Measurements from ENCODE around the gene NDOR1.
"Not testable (repeated sequence)": the region's sequence is repeated elsewhere in the genome, so short reads cannot be mapped to it uniquely, and the experiment has no call there.

Gene NDOR1

DNA sequence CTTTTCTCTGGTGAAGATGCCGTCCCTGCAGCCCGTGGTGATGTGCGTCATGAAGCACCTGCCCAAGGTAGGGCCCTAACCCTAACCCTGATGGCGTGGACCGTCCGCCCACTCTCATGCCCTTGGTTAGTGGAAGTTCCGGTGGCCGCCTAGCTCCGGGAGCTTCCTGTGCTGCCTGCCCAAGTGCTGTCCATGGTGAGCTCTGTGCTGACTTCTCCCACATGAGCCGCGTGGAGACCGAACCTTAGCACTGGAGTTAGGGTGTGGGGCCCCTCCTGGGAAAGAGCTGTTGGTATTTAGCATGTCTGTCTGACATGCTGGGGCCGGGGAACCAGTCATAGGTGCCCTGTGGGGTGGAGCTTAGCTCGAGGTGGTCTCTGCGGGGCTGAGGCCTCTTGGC, 50.9 kb downstream of the NDOR1 start:
- DNase-seq (ENCODE audit: low read depth in 1 of 2, low spot score in 1 of 2) = no peak

DNA sequence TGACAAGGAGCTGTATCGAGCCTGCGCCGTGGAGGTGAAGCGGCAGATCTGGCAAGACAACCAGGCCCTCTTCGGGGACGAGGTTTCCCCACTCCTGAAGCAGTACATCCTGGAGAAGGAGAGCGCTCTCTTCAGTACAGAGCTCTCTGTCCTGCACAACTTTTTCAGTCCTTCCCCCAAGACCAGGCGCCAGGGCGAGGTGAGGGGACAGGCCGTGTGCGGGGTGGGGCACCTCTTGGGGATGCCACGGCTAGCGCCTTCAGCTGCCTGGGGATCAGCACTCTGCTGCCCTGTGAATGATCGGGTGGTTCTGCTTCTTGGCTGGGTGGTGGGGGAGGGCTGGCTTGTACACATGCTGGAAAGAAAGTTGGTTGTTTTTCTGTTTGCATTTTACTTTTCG, 51.4 kb downstream of the NDOR1 start:
- DNase-seq (ENCODE audit: low read depth in 1 of 2, low spot score in 1 of 2) = no peak

DNA sequence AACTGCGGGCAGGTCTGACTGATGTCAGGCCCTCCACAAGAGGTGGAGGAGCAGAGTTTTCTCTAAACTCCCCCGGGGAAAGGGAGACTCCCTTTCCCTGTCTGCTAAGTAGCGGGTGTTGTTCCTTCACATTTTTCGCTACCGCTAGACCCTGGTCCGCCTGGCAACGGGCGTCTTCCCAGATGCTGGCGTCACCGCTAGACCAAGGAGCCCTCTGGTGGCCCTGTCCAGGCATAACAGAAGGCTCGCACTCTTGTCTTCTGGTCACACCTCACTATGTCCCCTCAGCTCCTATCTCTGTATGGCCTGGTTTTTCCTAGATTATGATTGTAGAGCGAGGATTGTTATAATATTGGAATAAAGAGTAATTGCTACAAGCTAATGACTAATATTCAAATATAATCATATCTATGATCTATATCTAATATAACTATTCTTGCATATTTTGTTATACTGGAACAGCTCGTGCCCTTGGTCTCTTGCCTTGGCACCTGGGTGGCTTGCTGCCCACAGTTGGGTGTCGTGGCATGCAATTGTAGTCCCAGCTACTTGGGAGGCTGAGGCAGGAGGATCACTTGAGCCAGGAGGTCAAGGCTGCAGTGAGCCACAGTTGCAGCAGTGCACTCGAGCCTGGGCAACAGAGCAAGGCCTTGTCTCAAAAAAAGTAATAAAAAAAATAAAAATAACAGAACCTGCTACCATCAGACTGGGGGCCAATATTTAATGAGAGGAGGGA, 56.8 kb downstream of the NDOR1 start:
- not testable (repeated sequence) for DNase-seq (ENCODE audit: low read depth in 1 of 2, low spot score in 1 of 2)

DNA sequence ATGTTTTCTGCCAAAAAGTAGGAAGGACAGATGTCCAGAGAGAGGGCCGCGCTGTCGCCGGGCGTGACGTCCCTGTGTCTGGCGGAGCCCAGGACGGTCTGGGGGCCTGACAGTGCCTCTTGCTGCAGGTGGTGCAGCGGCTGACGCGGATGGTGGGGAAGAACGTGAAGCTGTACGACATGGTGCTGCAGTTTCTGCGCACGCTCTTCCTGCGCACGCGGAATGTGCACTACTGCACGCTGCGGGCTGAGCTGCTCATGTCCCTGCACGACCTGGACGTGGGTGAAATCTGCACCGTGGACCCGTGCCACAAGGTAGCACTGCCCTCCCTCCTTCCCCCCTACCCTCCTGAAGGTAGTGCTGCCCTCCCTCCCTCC, 57.4 kb downstream of the NDOR1 start:
- no peak for DNase-seq (ENCODE audit: low read depth in 1 of 2, low spot score in 1 of 2)

DNA sequence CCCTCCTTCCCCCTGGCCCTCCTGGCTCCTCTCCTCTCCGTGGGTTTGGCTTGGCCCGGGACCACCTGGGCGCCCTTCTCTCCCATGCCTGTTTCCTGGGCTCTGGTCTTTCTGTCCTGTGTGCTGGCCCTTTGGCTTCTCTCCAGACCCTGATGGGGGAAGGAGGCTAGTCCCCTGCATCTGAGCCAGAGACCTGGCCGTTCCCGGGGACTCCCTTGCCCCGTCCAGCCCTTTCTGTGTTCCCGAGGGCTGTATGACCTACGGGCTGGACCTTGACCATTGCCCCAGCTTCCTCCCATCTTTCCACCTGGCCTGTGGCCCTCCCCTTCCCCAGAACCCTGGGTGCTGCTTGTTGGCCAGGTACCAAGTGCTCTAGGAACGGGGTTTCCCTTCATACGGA, 58.0 kb downstream of the NDOR1 start:
- no peak for DNase-seq (ENCODE audit: low read depth in 1 of 2, low spot score in 1 of 2)

DNA sequence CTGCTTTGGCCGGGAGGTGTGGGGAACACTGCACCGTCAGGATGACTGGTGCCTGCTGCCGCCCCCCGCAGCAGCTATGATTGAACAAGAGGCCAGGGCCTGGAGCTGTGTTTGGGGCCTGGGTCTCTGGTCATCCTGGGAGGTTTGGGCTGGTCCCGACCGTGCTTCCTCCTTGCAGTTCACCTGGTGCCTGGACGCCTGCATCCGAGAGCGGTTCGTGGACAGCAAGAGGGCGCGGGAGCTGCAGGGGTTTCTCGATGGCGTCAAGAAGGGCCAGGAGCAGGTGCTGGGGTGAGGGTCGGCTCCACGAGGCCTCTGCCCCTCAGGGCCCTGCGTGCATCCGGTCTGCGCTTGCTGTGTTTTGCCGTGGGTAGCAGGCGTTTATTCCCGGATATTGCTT, 58.6 kb downstream of the NDOR1 start:
- no peak for DNase-seq (ENCODE audit: low read depth in 1 of 2, low spot score in 1 of 2)

DNA sequence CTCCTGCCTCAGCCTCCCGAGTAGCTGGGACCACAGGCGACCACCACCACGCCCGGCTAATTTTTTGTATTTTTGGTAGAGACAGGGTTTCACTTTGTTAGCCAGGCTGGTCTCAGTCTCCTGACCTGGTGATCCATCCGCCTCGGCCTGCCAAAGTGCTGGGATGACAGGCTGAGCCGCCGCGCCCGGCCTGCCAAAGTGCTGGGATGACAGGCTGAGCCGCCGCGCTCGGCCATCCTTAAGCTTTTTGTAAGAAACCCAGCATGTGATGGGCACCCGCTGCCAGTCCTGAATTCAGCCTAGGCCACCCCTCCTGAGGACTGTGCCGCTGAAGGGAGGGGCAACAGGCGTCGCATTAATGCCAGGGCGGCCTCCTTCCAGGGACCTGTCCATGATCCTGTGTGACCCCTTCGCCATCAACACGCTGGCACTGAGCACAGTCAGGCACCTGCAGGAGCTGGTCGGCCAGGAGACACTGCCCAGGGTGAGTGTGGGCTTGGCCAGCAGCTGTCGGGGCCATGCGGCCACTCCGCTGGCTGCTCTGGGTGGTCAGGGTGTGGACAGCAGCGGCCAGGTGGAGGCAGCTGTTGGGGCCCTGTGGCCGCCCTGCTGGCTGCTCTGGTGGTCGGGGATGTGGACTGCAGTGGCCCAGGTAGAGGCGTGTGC, 60.1 kb downstream of the NDOR1 start:
- DNase-seq (ENCODE audit: low read depth in 1 of 2, low spot score in 1 of 2) = no peak

DNA sequence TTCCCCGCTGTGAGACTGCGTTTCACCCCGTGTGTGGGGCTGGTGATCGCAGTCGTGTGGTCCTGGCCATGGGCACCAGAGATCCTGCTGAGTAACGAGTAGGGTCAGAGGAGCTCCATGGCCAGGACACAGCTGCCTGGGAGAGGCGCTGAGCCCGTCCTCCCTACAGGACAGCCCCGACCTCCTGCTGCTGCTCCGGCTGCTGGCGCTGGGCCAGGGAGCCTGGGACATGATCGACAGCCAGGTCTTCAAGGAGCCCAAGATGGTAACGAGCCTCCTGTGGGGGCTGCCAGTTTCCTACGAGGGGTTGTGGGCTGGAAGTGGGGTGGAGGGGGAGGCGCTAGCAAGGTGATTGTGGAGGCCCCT, 60.6 kb downstream of the NDOR1 start:
- no peak for DNase-seq (ENCODE audit: low read depth in 1 of 2, low spot score in 1 of 2)
